ENCODE data around the gene LRRTM4. TPM values are rescaled to one million over a fixed set of nuclear protein-coding genes. Genes with fewer than 3 reads are reported as not detected.

The LRRTM4 gene
- total and polyA plus RNA-seq, 2 experiments from 2014 or later: 0.44 to 6.5 TPM

DNA sequence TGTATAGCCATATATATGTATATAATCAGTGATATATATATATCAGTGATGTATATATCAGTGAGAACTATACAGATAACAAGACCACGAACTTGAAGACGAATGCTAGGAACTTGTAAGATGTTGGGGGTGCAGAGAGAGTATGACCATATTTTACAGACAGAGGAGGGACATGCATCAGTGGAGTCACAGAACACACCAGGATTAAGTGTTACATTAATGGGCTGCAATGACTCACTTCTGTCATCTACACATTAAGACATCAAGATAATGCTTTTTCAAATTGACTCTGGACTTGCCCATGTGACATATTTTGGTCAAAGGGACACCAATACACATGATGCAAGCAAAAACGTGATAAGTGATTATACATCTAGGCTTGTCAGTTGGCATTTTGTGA, 501.0 kb downstream of the LRRTM4 start:
- Histone ChIP-seq H3K4me3 (no peak overlapping the region), H3K4me1 (ENCODE audit: insufficient read depth) (no peaks in the 10 kb centered on the region), H3K9me3 (ENCODE audit: low read depth) (no peaks in the 10 kb centered on the region), H3K36me3 (replicated peaks; ENCODE audit: insufficient read depth, low read depth) (no peaks in the 10 kb centered on the region), H2AFZ (no peak overlapping the region), H3K79me2 (no peaks in the 10 kb centered on the region), H3K27me3 (no peaks in the 10 kb centered on the region), H3K9me2 (replicated peaks; ENCODE audit: insufficient read depth) (no peaks in the 10 kb centered on the region), H3K4me2 (no peak overlapping the region), H4K20me1 (ENCODE audit: insufficient read depth, poor library complexity, severe bottlenecking) (no peaks in the 10 kb centered on the region), H3K27ac (no peak overlapping the region)
- no peak for DNase-seq (ENCODE audit: low spot score)
- TF ChIP-seq EZH2 (IDR thresholded peaks at IDR 0.05; ENCODE audit: borderline replicate concordance): no peak
- TF ChIP-seq, protein P1, sequence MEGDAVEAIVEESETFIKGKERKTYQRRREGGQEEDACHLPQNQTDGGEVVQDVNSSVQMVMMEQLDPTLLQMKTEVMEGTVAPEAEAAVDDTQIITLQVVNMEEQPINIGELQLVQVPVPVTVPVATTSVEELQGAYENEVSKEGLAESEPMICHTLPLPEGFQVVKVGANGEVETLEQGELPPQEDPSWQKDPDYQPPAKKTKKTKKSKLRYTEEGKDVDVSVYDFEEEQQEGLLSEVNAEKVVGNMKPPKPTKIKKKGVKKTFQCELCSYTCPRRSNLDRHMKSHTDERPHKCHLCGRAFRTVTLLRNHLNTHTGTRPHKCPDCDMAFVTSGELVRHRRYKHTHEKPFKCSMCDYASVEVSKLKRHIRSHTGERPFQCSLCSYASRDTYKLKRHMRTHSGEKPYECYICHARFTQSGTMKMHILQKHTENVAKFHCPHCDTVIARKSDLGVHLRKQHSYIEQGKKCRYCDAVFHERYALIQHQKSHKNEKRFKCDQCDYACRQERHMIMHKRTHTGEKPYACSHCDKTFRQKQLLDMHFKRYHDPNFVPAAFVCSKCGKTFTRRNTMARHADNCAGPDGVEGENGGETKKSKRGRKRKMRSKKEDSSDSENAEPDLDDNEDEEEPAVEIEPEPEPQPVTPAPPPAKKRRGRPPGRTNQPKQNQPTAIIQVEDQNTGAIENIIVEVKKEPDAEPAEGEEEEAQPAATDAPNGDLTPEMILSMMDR (IDR thresholded peaks at IDR 0.05; ENCODE audit: poor library complexity): no peak
- TF ChIP-seq EZH2phosphoT487 (IDR thresholded peaks at IDR 0.05; ENCODE audit: low read depth, severe bottlenecking, unreplicated experiment): no peak
- 85% methylated on average over 3 of the region's 3 CpGs for WGBS (ENCODE audit: low lambda C conversion rate, missing lambda C conversion rate)

DNA sequence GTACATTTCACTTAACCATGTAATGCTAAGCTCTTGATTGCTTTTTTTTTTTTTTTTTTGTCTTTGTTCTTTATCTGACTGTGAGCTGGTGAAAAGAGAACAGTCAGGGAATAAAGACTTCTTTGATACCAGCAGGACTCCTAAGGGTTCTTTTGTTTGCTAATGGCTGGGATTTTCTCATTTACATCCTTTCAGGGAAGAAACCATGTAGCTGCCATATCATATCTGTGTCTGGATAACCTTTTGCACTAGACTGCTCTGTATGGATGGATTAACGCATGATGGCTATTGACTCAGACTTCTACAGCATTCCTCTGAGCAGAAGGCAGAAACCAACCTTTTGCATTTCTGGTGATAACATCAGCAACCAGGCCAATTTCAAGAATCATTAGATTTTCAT, 504.0 kb downstream of the LRRTM4 start:
- Histone ChIP-seq H3K4me2 (no peak overlapping the region), H3K9me3 (ENCODE audit: low read depth) (no peaks in the 10 kb centered on the region), H3K27me3 (no peaks in the 10 kb centered on the region), H3K9me2 (replicated peaks; ENCODE audit: insufficient read depth) (no peaks in the 10 kb centered on the region), H3K27ac (no peak overlapping the region), H3K4me1 (ENCODE audit: insufficient read depth) (no peaks in the 10 kb centered on the region), H3K36me3 (replicated peaks; ENCODE audit: insufficient read depth, low read depth) (no peaks in the 10 kb centered on the region), H2AFZ (no peak overlapping the region), H3K4me3 (no peak overlapping the region), H3K79me2 (no peaks in the 10 kb centered on the region), H4K20me1 (ENCODE audit: insufficient read depth, poor library complexity, severe bottlenecking) (no peaks in the 10 kb centered on the region)
- WGBS (ENCODE audit: low lambda C conversion rate, missing lambda C conversion rate): 38% methylated on average over 1 of the region's 1 CpG
- no peak for DNase-seq (ENCODE audit: low spot score)
- TF ChIP-seq, protein P1 (IDR thresholded peaks at IDR 0.05; ENCODE audit: poor library complexity): no peak
- TF ChIP-seq EZH2phosphoT487 (IDR thresholded peaks at IDR 0.05; ENCODE audit: low read depth, severe bottlenecking, unreplicated experiment) (no peak), EZH2 (IDR thresholded peaks at IDR 0.05; ENCODE audit: borderline replicate concordance) (no peak)

DNA sequence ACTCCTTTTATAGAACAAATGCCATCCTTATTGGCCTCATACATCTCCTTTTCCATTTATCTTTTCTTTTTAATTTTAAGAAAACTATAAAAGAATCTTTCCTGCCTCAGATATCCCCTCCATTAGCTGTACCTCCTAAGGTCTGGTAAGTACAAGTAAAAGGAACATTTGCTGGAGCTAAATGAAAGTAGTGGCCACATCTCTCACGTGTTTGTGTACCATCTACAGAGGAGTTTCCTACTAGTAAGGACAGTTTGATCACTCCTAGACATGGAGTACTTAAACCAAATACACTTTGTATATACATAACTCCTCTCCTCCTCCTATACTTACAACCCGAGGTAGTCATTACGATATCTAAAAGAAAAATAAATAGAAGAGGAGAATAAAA, 504.8 kb downstream of the LRRTM4 start:
- H3K27me3 ChIP-seq: no peaks in the 10 kb centered on the region
- no peaks in the 10 kb centered on the region for H3K9me3 ChIP-seq (ENCODE audit: low read depth)
- no peaks in the 10 kb centered on the region for H4K20me1 ChIP-seq (ENCODE audit: insufficient read depth, poor library complexity, severe bottlenecking)
- TF ChIP-seq, protein P1 (IDR thresholded peaks at IDR 0.05; ENCODE audit: poor library complexity): no peak
- no peak for TF ChIP-seq EZH2 (IDR thresholded peaks at IDR 0.05; ENCODE audit: borderline replicate concordance)
- no peak for TF ChIP-seq EZH2phosphoT487 (IDR thresholded peaks at IDR 0.05; ENCODE audit: low read depth, severe bottlenecking, unreplicated experiment)
- H3K9me2 ChIP-seq (replicated peaks; ENCODE audit: insufficient read depth): no peaks in the 10 kb centered on the region
- DNase-seq (ENCODE audit: low spot score): no peak
- no peaks in the 10 kb centered on the region for H3K36me3 ChIP-seq (replicated peaks; ENCODE audit: insufficient read depth, low read depth)
- H3K4me3 ChIP-seq: no peak overlapping the region
- 65% methylated on average over 3 of the region's 3 CpGs for WGBS (ENCODE audit: low lambda C conversion rate, missing lambda C conversion rate)
- H2AFZ ChIP-seq: no peak overlapping the region
- no peak overlapping the region for H3K4me2 ChIP-seq
- H3K27ac ChIP-seq: no peak overlapping the region
- no peaks in the 10 kb centered on the region for H3K79me2 ChIP-seq
- no peaks in the 10 kb centered on the region for H3K4me1 ChIP-seq (ENCODE audit: insufficient read depth)

Measured in hepatocyte (in vitro differentiated cells).